Memory B cell (primary cell): Measurements from ENCODE around the gene MS4A15.
"Not testable (repeated sequence)": the region's sequence is repeated elsewhere in the genome, so short reads cannot be mapped to it uniquely, and the experiment has no call there.

ENCODE experiments used
- ATAC-seq: fragments of 150-1000 bp; cut with Tn5 transposase; 2 replicates; pipeline ENCODE4 v1.10.0; 2021; ENCODE audit warnings: low read depth, mild to moderate bottlenecking, moderate library complexity
- DNase-seq, 2 donors: peaks; one replicate each; pipeline ENCODE4 v3.0.0; 2022; ENCODE audit warnings: low spot score in 2 of 2
- H3K27ac Mint-ChIP-seq: one replicate; pipeline ENCODE4 v1.8.0; 2022; ENCODE audit warnings: mild to moderate bottlenecking, moderate library complexity, mixed read lengths
- H3K27me3 Mint-ChIP-seq: one replicate; pipeline ENCODE4 v1.8.0; 2022; ENCODE audit warnings: mixed read lengths
- H3K36me3 Mint-ChIP-seq: one replicate; pipeline ENCODE4 v1.8.0; 2022; ENCODE audit warnings: mild to moderate bottlenecking, mixed read lengths
- H3K4me1 Mint-ChIP-seq: one replicate; pipeline ENCODE4 v1.8.0; 2022; ENCODE audit warnings: mixed read lengths
- H3K4me3 Mint-ChIP-seq: one replicate; pipeline ENCODE4 v1.8.0; 2022; ENCODE audit warnings: mild to moderate bottlenecking, moderate library complexity, mixed read lengths
- H3K9me3 Mint-ChIP-seq: one replicate; pipeline ENCODE4 v1.8.0; 2022; ENCODE audit warnings: mixed read lengths

Gene MS4A15

DNA sequence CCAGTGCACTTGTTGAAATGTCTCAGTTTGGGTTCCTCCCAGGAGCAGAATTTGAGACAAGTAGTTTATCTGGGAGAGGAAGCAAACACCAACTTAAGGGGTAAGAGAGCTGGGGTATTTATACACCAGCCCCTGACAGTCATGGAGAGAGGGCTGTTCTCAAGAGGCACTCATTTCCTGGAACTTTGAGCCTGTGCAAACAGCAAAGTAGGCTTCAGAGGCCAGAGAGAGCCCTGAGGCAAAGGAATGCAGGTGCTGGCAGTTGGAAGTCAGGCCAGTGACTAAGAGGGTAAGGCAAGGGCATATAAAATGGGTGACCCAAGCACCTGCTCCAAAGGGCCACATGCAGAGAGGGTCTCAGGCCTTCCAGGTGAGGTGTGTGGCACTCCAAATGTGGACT lies 16.1 kb upstream of the MS4A15 start:
- Mint-ChIP-seq H3K36me3 (peaks cover 2% of the 10 kb centered on the region), H3K4me1 (no peaks in the 10 kb centered on the region), H3K9me3 (no peaks in the 10 kb centered on the region), H3K4me3 (no peak overlapping the region), H3K27me3 (peaks cover 18% of the 10 kb centered on the region), H3K27ac (no peak overlapping the region)
- DNase-seq: no peak
- ATAC-seq: no peak

DNA sequence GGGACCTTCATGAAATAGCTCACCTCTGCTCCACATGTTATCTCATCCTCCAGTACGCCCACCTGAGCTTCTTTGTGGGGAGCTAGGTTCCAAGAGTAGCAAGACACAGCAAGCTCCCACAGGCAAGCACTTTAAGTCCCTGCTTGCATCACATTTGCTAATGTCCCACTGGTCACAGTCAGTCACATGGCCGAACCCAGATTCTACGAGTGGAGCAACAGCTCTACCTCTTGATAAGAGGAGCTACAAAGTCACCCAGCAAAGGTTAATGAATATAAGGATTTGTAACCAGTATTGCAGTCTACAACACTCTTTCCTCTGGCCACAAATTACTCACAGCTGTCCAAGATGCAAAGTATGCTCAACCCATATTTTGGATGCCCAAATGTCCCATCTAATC lies 15.2 kb upstream of the MS4A15 start:
- no peak for DNase-seq
- H3K27ac Mint-ChIP-seq: no peak overlapping the region
- no peaks in the 10 kb centered on the region for H3K9me3 Mint-ChIP-seq
- H3K36me3 Mint-ChIP-seq: peaks cover 2% of the 10 kb centered on the region
- no peak for ATAC-seq
- no peaks in the 10 kb centered on the region for H3K4me1 Mint-ChIP-seq
- H3K27me3 Mint-ChIP-seq: peaks cover 16% of the 10 kb centered on the region
- no peak overlapping the region for H3K4me3 Mint-ChIP-seq

- no peaks in the 10 kb centered on the region for H3K4me1 Mint-ChIP-seq
- H3K9me3 Mint-ChIP-seq: no peaks in the 10 kb centered on the region
- H3K27ac Mint-ChIP-seq: no peak overlapping the region
- H3K36me3 Mint-ChIP-seq: peaks cover 2% of the 10 kb centered on the region
- DNase-seq (no peak), ATAC-seq (no peak)
- H3K4me3 Mint-ChIP-seq: no peak overlapping the region
- H3K27me3 Mint-ChIP-seq: peaks cover 13% of the 10 kb centered on the region
Measured at GRCh38 chr11:60743058-60743457, 13.6 kb upstream of the MS4A15 start.

- Mint-ChIP-seq H3K9me3 (no peaks in the 10 kb centered on the region), H3K27ac (no peak overlapping the region), H3K27me3 (peaks cover 9% of the 10 kb centered on the region), H3K4me1 (no peaks in the 10 kb centered on the region), H3K36me3 (peaks cover 2% of the 10 kb centered on the region), H3K4me3 (no peak overlapping the region)
- DNase-seq (no peak), ATAC-seq (no peak)
Measured at GRCh38 chr11:60744114-60744513, 12.6 kb upstream of the MS4A15 start.

GRCh38 chr11:60747359-60747873 lies 9.3 kb upstream of the MS4A15 start:
- Mint-ChIP-seq H3K27ac (no peak overlapping the region), H3K4me1 (no peaks in the 10 kb centered on the region), H3K4me3 (no peak overlapping the region), H3K27me3 (peaks cover 10% of the 10 kb centered on the region), H3K9me3 (no peaks in the 10 kb centered on the region), H3K36me3 (peaks cover 2% of the 10 kb centered on the region)
- DNase-seq (no peak), ATAC-seq (no peak)

DNA sequence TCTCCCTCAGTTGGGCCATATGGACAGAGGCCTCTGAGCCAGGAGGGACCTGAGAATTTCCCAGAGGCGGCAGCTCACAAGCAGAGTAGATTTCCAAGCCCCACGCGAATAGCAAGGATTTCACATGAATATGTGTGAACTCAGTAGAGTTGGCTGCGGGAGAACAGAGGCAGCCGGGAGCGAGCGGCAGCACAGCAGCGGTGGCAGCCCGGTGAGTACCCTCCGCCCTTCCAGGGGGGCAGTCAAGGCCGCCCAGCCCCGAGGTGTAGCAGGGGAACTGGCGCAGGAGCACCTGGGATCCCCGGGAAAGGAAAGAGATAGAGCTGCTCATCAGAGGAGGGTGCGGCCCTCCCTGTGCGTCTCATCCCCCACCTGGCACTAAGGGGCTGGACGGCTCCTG lies 8.4 kb upstream of the MS4A15 start:
- H3K36me3 Mint-ChIP-seq: peaks cover 2% of the 10 kb centered on the region
- H3K9me3 Mint-ChIP-seq: no peaks in the 10 kb centered on the region
- DNase-seq: no peak
- H3K27ac Mint-ChIP-seq: no peak overlapping the region
- no peaks in the 10 kb centered on the region for H3K4me1 Mint-ChIP-seq
- no peak overlapping the region for H3K4me3 Mint-ChIP-seq
- peaks cover 12% of the 10 kb centered on the region for H3K27me3 Mint-ChIP-seq
- no peak for ATAC-seq

DNA sequence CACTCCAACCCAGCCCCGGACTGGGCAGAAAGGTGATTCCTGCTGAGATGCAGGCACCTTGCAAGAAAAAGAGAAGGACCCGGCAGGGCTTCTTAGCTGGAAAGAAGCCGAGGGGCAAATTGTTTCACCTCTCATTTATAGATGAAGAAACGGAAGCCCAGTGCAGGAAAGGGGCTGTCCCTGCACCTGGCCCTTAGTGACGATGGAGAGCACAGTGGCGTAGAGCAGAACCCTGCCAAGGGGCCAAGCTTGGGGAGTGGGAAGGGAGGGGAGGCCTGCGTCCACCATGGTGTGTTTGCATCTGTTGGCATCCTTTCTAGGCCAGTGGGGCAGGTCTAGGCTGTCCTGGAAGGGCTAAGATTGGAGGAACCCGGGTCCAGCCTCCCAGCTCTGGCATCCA lies 7.8 kb upstream of the MS4A15 start:
- H3K4me3 Mint-ChIP-seq: no peak overlapping the region
- no peak overlapping the region for H3K27ac Mint-ChIP-seq
- H3K4me1 Mint-ChIP-seq: no peaks in the 10 kb centered on the region
- peaks cover 12% of the 10 kb centered on the region for H3K27me3 Mint-ChIP-seq
- DNase-seq (no peak), ATAC-seq (no peak)
- H3K9me3 Mint-ChIP-seq: no peaks in the 10 kb centered on the region
- H3K36me3 Mint-ChIP-seq: peaks cover 2% of the 10 kb centered on the region

GRCh38 chr11:60750911-60751310 lies 5.8 kb upstream of the MS4A15 start:
- H3K9me3 Mint-ChIP-seq: no peaks in the 10 kb centered on the region
- no peaks in the 10 kb centered on the region for H3K4me1 Mint-ChIP-seq
- H3K27ac Mint-ChIP-seq: no peak overlapping the region
- H3K4me3 Mint-ChIP-seq: no peak overlapping the region
- ATAC-seq (no peak), DNase-seq (no peak)
- H3K27me3 Mint-ChIP-seq: peaks cover 10% of the 10 kb centered on the region
- H3K36me3 Mint-ChIP-seq: no peaks in the 10 kb centered on the region

DNA sequence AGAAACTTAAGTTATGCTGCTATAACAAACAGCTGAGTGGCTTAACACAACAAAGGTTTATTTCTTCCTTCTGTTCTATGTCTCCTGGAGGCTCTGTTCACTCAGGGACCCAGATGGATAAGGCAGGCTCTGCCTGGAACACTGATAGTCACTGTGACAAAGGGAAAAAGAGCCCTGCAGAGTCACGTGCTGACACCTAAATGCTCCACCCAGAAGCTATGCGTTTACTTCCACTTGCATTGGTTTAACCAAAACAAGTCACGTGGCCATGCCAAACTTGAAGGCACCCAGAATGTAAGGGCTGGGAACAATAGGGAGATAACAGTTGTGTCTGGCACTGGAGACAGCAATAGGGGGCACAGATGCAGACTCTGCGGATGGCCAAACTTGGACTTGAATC lies 3.4 kb upstream of the MS4A15 start:
- Mint-ChIP-seq H3K9me3 (no peaks in the 10 kb centered on the region), H3K36me3 (no peaks in the 10 kb centered on the region), H3K4me1 (peaks cover 3% of the 10 kb centered on the region), H3K27me3 (peaks cover 7% of the 10 kb centered on the region), H3K27ac (no peak overlapping the region), H3K4me3 (no peak overlapping the region)
- ATAC-seq (no peak), DNase-seq (no peak)

- H3K36me3 Mint-ChIP-seq: no peaks in the 10 kb centered on the region
- no peaks in the 10 kb centered on the region for H3K9me3 Mint-ChIP-seq
- peaks cover 8% of the 10 kb centered on the region for H3K27me3 Mint-ChIP-seq
- H3K4me3 Mint-ChIP-seq: no peak overlapping the region
- DNase-seq: no peak
- ATAC-seq: no peak
- H3K4me1 Mint-ChIP-seq: peaks cover 12% of the 10 kb centered on the region
- no peak overlapping the region for H3K27ac Mint-ChIP-seq
Measured at GRCh38 chr11:60754887-60755286, 1.8 kb upstream of the MS4A15 start.

DNA sequence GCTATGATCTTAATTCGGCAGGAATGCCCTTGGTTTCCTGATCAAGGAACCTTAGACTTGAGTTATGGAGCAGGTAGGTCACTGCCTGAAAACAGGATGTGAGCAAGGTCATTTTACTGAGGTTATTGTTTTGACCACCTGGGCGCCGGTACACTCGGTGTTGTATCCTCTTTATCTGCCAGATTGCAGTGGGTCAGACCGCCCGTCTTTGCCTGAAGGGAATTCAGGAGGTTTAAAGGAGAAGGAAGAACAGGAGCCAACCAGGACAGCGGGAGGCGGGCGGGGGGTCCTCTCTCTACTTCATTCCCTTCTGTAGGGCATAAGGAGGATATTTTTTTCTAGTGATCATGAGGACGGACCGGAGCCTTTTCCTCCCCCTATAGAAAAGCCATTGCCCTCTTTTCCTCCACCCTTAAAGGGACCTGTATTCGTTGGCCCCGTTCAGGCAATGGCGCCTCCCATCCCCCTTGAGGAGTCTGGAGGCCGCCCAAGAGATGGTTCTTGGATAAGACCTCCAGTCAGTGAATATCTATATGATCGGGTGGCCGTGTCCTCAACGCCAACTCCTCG lies 649 bp downstream of the MS4A15 start:
- DNase-seq: no peak
- H3K36me3 Mint-ChIP-seq: no peaks in the 10 kb centered on the region
- no peak overlapping the region for H3K27ac Mint-ChIP-seq
- ATAC-seq: no peak
- no peak overlapping the region for H3K4me3 Mint-ChIP-seq
- H3K27me3 Mint-ChIP-seq: peaks cover 10% of the 10 kb centered on the region
- no peaks in the 10 kb centered on the region for H3K9me3 Mint-ChIP-seq
- H3K4me1 Mint-ChIP-seq: peaks cover 20% of the 10 kb centered on the region

DNA sequence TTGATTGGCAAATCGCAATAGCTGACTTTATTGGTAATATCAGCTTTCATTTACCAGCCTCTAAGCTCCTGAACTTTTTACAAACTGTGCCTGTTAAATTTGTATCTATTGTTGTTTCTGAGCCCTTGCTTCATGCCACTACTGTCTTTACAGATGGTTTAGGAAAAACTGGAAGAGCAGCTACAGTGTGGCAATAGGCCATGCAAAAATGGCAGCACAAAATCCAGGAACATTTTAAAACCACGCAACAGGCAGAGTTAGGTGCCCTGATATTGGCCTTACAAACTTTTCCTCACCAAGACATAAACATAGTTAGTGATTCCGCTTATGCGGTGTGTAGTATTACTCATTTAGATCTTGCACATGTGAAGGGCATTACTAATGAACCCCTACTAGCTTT lies 2.0 kb downstream of the MS4A15 start:
- H3K4me1 Mint-ChIP-seq: peaks cover 30% of the 10 kb centered on the region
- not testable (repeated sequence) for H3K9me3 Mint-ChIP-seq, H3K36me3 Mint-ChIP-seq, ATAC-seq, H3K27me3 Mint-ChIP-seq, H3K27ac Mint-ChIP-seq, DNase-seq, H3K4me3 Mint-ChIP-seq

- H3K27ac Mint-ChIP-seq, H3K9me3 Mint-ChIP-seq, H3K4me3 Mint-ChIP-seq, H3K36me3 Mint-ChIP-seq, ATAC-seq, DNase-seq: not testable (repeated sequence)
- Mint-ChIP-seq H3K27me3 (peaks cover 18% of the 10 kb centered on the region), H3K4me1 (peaks cover 32% of the 10 kb centered on the region)
Measured at GRCh38 chr11:60759438-60760225, 3.0 kb downstream of the MS4A15 start.

DNA sequence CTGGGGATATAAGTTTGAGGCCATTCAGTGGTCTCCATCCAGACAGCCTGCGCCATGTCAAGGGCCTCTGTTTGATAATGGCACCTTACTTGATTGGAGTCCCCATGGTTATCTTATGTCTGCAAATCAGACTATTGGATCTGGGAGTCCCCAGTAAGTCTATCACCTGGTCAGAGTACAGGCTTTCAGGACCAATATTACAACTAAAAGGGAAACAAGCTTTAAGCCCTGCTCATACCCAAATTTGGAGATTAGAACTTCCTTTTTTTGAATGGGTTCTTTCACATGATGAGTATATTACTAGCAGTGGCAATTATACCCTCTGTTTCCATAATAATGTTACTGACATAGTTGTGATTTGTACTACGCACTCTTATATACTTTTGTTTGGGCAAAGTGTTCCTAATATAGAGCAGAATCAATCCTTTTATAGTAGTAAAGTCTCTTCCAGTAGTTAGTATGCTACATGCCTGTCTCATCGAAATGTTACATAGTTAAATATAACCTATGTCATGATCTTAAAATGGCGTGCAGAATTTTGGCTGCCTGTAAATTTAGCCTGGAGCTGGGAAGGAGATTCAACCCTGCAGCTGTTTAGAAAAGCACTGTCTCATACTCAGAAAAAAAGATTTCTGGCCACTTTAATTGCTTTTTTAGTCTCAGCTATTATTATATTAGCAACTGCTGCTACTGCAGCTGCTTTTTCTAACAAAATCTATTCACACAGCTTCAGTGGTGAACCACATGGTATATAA lies 4.9 kb downstream of the MS4A15 start:
- peaks cover 23% of the 10 kb centered on the region for H3K27me3 Mint-ChIP-seq
- peak; percentile 24 for ATAC-seq
- peaks cover 29% of the 10 kb centered on the region for H3K4me1 Mint-ChIP-seq
- H3K36me3 Mint-ChIP-seq: no peaks in the 10 kb centered on the region
- H3K4me3 Mint-ChIP-seq: no peak overlapping the region
- no peaks in the 10 kb centered on the region for H3K9me3 Mint-ChIP-seq
- H3K27ac Mint-ChIP-seq: no peak overlapping the region
- no peak for DNase-seq
